Kidney (tissue), 14 donors: ENCODE results near the gene KLB. TPM values are rescaled to one million over a fixed set of nuclear protein-coding genes. Genes with fewer than 3 reads are reported as not detected.

Experiments
- DNase-seq, 5 donors: peaks; one replicate each; pipeline ENCODE4 v3.0.0-alpha.2; 2013 to 2020
- FAIRE-seq: peaks from 2 replicates; lab custom pipeline; 2012; peaks lifted over from hg19 to GRCh38; lab: Jason Lieb, UNC
- H3K27ac ChIP-seq, 2 donors: one replicate each; pipeline ENCODE4 v1.7.0; 2013; ENCODE audit warnings: low read depth in 2 of 2, low read length in 2 of 2, inconsistent platforms in 1 of 2
- H3K27me3 ChIP-seq: one replicate; pipeline ENCODE4 v1.7.1; 2013; ENCODE audit warnings: low read length, inconsistent platforms; ENCODE audit not compliant: control insufficient read depth, insufficient read depth
- H3K36me3 ChIP-seq, 3 donors: one replicate each; pipeline versions ENCODE4 v1.7.0 to v1.7.1; 2013; ENCODE audit warnings: low read length in 3 of 3, control low read depth in 1 of 3, inconsistent platforms in 1 of 3; ENCODE audit not compliant: insufficient read depth in 3 of 3, control insufficient read depth in 2 of 3
- H3K4me1 ChIP-seq, 3 donors: one replicate each; pipeline versions ENCODE4 v1.7.0 to v1.7.1; 2013; ENCODE audit warnings: low read length in 3 of 3, inconsistent platforms in 1 of 3, low read depth in 1 of 3; ENCODE audit not compliant: control insufficient read depth in 2 of 3, insufficient read depth in 2 of 3
- H3K4me3 ChIP-seq, 3 donors: one replicate each; pipeline versions ENCODE4 v1.7.0 to v1.8.1; 2013; ENCODE audit warnings: low read length in 3 of 3, control low read depth in 1 of 3, inconsistent platforms in 1 of 3
- H3K9ac ChIP-seq, 3 donors: one replicate each; pipeline versions ENCODE4 v1.7.0 to v1.7.1; 2013; ENCODE audit warnings: low read length in 3 of 3, control low read depth in 1 of 3, inconsistent platforms in 1 of 3
- H3K9me3 ChIP-seq, 3 donors: one replicate each; pipeline versions ENCODE4 v1.7.0 to v1.7.1; 2013; ENCODE audit warnings: low read length in 3 of 3, control low read depth in 1 of 3, inconsistent platforms in 1 of 3; ENCODE audit not compliant: control insufficient read depth in 2 of 3, insufficient read depth in 1 of 3
- CTCF ChIP-seq: IDR thresholded peaks from 3 replicates; pipeline ENCODE4 v1.5.1; 2012; ENCODE audit warnings: mild to moderate bottlenecking, moderate library complexity, borderline replicate concordance; ENCODE audit not compliant: insufficient read depth; ENCODE audit errors: extremely low read depth
- intact Hi-C: fragments of 100-400 bp; cut with DNase I; formaldehyde crosslinking; loops from one replicate; pipeline ENCODE4 v1.11.1; 2022
- polyA plus RNA-seq: library from polyadenylated mRNA; stranded (reverse); fragments of 350-450 nt; fragmentation: Illumina TruSeq; extraction: RNeasy Lipid Tissue Mini Kit (QIAGEN cat#74804); gene quantifications from one replicate; pipeline ENCODE4 v1.2.3, GENCODE V29; 2014; ENCODE audit warnings: low read depth, low replicate concordance; ENCODE audit not compliant: insufficient read depth
- total RNA-seq: library from RNA; stranded (reverse); fragmentation: NEBNext Ultra II Directional; extraction: Animal tissue kit (Norgen Biotek cat#: 25700); gene quantifications from one replicate; pipeline ENCODE4 v1.2.1, GENCODE V29; 2021
- donor health status: control.
- donor health status: control.
- donor health status: control.
- donor health status: control.
- donor health status: control.
- donor health status: DM: yes; HTN: yes; CAD: no.
- donor health status: Normal renal cell carcinoma (clear cell type).

Gene KLB
- total and polyA plus RNA-seq, 2 donors from 2014 or later, result 0.41 TPM; not detected in 1

- H3K4me1 ChIP-seq, result no peaks in the 10 kb centered on the region
- no peak for TF ChIP-seq CTCF
- no peaks in the 10 kb centered on the region for H3K9me3 ChIP-seq
- no peak overlapping the region for H3K4me3 ChIP-seq
- no peak for DNase-seq
- no peaks in the 10 kb centered on the region for H3K27me3 ChIP-seq
- H3K36me3 ChIP-seq, result no peaks in the 10 kb centered on the region
- H3K27ac ChIP-seq, result no peak overlapping the region
- no peak overlapping the region for H3K9ac ChIP-seq
- no peak for FAIRE-seq
- intact Hi-C loops, result no loop called here
Measured at GRCh38 chr4:39375478-39375877, 31.3 kb upstream of the KLB start.

GRCh38 chr4:39383690-39384089, 23.0 kb upstream of the KLB start:
- Histone ChIP-seq H3K27ac (no peak overlapping the region), H3K4me3 (no peak overlapping the region), H3K9me3 (no peaks in the 10 kb centered on the region), H3K27me3 (no peaks in the 10 kb centered on the region), H3K36me3 (no peaks in the 10 kb centered on the region), H3K9ac (no peak overlapping the region), H3K4me1 (no peaks in the 10 kb centered on the region)
- TF ChIP-seq CTCF, result no peak
- FAIRE-seq (no peak), DNase-seq (no peak)
- intact Hi-C loops, result no loop called here

- TF ChIP-seq CTCF, result no peak
- FAIRE-seq (no peak), DNase-seq (no peak)
- no peaks in the 10 kb centered on the region for H3K9me3 ChIP-seq
- H3K4me1 ChIP-seq, result no peaks in the 10 kb centered on the region
- no peak overlapping the region for H3K27ac ChIP-seq
- no peak overlapping the region for H3K9ac ChIP-seq
- H3K4me3 ChIP-seq, result no peak overlapping the region
- intact Hi-C loops, result no loop called here
- no peaks in the 10 kb centered on the region for H3K27me3 ChIP-seq
- no peaks in the 10 kb centered on the region for H3K36me3 ChIP-seq
Measured at GRCh38 chr4:39384563-39384962, 22.2 kb upstream of the KLB start.

GRCh38 chr4:39390603-39391002, 16.1 kb upstream of the KLB start:
- no peaks in the 10 kb centered on the region for H3K27me3 ChIP-seq

More at GRCh38 chr4:39390603-39391002, 16.1 kb upstream of the KLB start:
- Histone ChIP-seq H3K9me3 (no peaks in the 10 kb centered on the region), H3K4me1 (no peaks in the 10 kb centered on the region), H3K9ac (no peak overlapping the region), H3K36me3 (no peaks in the 10 kb centered on the region), H3K4me3 (no peak overlapping the region), H3K27ac (no peak overlapping the region)
- intact Hi-C loops, result no loop called here
- FAIRE-seq (no peak), DNase-seq (no peak)
- TF ChIP-seq CTCF, result no peak
